HG02642 (cell line): ENCODE measurements around the gene GNG7.
"Not testable (repeated sequence)": the region's sequence is repeated elsewhere in the genome, so short reads cannot be mapped to it uniquely, and the experiment has no call there.

ENCODE experiments used
- ATAC-seq: cut with Tn5 transposase; IDR thresholded peaks from one replicate; pipeline ENCODE4 v1.9.1; 2021; ENCODE audit warnings: mild to moderate bottlenecking; ENCODE audit not compliant: unreplicated experiment, poor library complexity

The GNG7 gene

DNA sequence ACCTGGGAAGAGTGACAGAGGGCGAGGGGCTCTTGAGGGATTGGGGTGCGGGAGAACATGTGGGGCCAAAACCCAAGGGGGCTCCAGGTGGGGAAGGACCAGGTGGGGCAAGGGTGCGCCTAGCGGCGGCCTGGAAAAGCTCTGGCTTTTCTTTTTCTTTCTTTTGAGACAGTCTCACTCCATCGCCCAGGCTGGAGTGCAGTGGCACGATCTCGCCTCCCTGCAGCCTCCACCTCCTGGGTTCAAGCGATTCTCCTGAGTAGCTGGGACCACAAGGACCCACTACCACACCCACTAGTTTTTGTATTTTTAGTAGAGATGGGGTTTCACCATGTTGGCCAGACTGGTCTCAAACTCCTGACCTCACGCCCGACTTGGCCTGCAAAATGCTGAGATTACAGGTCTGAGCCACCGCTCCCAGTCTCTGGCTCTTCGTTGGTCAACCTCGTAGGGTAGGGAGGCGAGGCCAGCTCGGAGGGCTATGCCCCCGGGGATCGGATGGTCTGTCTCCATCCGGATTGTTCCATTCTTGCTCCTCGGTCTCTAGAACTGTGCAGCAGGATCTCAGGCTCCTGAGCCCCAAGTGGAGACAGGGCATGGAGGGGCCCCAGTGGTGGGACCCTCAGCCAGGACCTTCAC is 222.8 kb downstream of the GNG7 start:
- ATAC-seq: no peak

DNA sequence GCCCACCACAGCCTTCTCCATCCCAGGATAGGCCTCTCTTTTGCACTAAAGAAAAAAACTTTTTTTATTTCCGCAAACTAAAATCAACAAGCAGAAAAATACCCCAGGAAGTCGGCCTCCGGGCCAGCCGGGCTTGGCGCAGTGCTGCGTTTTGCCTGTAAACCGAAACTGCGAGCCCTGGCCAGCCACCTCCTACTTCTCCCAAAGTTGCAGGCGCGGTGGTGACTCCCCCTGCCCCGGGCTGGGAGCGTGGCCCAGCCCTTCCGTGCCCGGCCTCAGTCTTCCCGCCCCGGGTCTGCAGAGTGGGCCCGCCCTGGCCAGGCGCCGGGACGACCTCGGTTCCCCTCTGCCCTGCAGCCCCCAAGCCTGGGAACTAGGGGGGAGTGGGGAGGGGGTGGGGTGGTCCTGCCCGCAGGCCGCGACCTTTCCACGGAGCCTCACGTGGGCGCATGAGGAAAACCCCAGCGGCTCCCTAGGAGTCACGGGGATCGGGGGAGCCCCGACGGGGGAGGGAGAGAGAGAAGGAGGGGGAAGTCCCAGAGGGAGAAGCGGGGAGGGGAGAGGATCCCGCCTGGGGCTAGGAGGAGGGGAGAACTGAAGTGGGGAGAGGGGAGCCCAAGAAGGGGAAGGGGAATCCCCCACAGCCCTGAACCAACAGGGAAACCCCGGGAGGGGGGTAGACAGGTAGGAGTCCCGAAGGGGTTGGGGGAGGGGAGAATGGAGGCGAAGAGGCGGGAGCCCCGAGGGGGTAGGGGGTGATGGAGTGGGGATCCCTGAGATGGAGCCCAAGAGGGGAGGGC is 223.5 kb downstream of the GNG7 start:
- ATAC-seq: no peak

DNA sequence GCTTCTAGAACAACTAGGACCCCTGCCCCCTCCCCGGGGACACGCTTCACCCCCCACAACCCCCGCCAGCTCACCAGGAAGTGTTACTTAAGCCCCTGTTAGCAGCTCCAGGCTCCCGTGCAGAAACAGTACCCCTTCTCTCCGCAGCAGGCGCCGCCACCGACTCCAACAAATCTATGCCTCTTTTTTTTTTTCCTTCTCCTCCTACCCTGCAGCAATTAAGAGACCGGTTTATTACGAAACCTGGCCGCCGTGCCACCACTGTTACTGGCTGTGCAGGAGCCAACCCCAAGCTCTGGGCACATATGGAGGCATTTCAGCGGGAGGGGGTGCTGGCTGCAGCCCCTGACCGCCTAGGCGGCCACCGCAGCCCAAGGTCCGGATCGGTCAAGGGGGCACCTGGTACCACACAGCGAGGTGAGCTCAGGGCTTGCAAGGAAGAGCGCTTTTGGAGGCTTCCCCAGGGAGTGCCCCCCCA is 224.2 kb downstream of the GNG7 start:
- no peak for ATAC-seq

- no peak for ATAC-seq
Measured at GRCh38 chr19:2477732-2478191, 224.7 kb downstream of the GNG7 start.

DNA sequence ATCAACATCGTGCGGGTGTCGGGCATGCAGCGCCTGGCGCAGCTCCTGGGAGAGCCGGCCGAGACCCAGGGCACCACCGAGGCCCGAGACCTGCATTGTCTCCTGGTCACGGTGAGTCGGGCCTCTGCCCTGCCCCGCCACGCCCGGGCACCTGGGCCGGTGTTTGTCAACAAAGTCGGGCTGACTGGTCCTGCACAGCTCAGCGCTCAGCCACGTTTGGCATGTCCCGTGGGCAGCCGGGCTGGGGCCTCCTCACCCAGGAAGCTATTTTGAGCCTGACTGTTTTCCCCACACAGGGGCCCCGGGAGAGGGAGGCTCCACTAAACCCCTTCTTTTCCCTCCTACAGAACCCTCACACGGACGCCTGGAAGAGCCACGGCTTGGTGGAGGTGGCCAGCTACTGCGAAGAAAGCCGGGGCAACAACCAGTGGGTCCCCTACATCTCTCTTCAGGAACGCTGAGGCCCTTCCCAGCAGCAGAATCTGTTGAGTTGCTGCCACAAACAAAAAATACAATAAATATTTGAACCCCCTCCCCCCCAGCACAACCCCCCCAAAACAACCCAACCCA is 225.3 kb downstream of the GNG7 start:
- ATAC-seq: no peak

GRCh38 chr19:2476451-2477140 is 225.9 kb downstream of the GNG7 start:
- ATAC-seq: no peak

GRCh38 chr19:2475702-2476450 is 226.6 kb downstream of the GNG7 start, which contains the start of gene GADD45B:
Gene GADD45B, plus strand, starts transcription at chr19:2476127. Its CDS starts 232 bp downstream, at chr19:2476359.
- peak; percentile 56 for ATAC-seq

- peak; percentile 8 for ATAC-seq
Measured at GRCh38 chr19:2475018-2475701, 227.3 kb downstream of the GNG7 start.

DNA sequence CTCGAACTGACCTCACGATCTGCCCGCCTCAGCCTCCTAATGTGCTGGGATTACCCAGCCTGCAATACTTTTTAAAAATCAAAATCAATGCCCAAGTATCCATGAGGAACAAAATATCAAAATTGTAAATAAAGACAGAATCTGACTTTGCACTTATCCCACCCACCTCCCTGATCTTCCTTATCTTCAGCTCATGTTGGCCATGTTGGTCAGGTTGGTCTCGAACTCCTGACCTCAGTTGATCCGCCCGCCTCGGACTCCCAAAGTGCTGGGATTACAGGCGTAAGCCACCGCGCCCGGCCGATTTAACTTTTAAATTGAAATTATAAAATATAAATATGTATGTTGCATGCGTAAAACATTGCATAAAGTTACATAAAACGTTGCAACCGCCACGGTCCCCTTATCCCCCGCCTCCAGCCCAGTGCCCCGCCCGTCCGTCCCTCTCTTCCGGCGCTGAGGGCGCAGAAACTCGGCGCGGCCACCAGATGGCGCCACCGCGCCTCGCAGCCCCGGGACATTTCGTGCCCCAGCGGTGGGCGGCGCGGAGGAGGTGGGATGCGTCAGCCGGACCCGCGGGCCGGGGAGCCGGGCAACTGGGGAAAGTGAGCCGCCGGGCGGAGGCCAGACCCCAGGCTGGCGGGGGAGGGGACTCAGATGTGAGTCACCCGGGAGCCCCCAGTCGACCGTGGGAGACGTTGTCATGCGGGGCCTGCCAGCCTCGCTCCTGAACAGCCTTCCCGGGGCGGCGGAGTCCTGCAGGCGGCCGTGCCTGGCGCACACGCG is 228.1 kb downstream of the GNG7 start:
- peak; percentile 32 for ATAC-seq

DNA sequence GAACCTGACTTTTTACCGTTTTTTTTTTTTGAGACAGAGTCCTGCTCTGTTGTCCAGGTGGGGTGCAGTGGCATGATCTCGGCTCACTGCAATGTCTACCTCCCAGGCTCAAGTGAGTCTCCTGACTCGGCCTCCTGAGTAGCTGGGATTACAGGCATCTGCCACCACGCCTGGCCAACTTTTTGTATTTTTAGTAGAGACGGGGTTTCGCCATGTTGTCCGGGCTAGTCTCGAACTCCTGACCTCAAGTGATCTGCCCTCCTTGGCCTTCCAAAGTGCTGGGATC is 232.6 kb downstream of the GNG7 start:
- not testable (repeated sequence) for ATAC-seq

DNA sequence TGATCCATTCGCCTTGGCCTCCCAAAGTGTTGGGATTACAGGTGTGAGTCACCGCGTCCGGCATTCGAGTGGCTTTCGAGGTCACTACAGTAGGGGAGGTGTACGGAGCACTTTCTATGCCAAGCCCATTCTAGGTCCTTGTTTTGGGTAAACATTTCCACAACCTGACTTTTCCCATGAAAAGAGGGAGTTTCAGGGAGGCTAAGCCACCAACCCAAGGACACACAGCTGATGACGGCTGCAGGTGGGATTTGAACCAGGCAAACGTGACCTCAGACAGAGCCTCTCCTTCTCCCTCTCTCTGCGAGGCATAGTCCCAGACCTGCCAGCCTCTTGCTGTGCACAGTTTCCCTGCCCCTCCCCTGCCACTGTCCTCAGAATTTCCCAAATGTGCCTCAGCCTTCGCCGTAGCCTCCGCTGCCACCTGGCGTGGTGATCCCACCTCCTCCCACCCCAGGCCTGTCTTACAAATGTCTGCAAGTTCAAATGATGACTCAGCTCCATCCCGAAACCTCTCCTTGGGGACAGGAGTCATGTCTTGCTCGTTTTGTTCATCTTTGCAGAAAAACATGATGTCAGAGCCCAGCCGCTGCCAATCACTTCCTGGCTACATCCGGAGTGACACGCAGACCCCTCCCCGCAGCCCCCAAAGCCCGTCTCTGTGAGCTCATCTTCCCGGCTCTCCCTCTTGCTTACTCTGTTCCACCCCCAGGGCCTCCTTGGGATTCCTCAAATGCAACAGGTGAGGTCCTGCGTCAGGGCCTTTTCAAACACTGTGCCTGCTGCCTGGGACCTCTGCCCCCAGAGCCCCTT is 233.2 kb downstream of the GNG7 start:
- ATAC-seq: no peak

DNA sequence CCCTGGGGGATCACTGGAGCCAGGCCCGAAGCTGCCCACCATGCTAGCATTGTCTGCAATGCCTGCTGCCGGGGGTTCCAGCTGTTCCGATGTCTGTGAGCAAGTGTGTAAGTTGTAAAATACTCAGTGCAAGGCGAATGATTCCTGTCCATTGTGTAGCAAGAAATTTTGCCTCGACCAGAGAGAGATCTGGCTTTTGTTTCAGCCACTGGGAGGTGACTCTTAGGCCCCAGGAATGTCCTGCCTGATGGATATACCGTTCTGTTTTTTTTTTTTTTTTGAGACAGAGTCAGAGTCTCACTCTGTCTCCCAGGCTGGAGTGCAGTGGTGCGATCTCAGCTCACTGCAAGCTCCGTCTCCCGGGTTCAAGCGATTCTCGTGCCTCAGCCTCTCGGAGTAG is 233.9 kb downstream of the GNG7 start:
- ATAC-seq: no peak

GRCh38 chr19:2464389-2464788 is 238.1 kb downstream of the GNG7 start:
- no peak for ATAC-seq

- not testable (repeated sequence) for ATAC-seq
Measured at GRCh38 chr19:2463694-2464093, 238.8 kb downstream of the GNG7 start.

DNA sequence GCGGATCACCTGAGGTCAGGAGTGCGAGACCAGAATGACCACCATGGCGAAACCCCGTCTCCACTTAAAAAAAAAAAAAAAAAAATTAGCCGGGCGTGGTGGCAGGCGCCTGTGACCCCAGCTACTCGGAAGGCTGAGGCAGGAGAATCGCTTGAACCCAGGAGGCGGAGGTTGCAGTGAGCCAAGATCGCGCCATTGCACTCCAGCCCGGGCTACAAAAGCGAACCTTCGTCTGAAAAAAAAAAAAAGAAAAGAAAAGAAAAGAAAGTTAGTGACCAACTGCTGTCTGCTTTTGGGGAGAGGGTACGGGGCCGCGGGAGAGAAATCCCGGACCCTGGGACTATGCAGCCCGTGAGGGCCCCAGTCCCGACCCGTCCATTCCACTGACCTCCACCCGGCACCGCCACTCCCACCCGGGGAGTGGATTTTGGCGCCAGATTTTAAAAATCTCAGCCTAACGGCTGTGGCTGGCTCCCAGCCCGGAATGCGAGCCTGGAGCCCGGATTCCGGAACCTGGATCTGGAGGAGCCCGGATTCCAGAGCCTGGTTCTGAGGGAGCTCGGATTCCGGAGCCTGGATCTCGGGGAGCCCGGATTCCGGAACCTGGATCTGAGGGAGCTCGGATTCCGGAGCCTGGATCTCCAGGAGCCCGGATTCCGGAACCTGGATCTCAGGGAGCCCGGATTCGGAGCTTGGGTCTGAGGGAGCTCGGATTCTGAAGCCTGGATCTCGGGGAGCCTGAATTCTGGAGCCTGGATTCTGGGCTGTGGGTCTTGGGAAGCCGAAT is 239.7 kb downstream of the GNG7 start:
- ATAC-seq: no peak

DNA sequence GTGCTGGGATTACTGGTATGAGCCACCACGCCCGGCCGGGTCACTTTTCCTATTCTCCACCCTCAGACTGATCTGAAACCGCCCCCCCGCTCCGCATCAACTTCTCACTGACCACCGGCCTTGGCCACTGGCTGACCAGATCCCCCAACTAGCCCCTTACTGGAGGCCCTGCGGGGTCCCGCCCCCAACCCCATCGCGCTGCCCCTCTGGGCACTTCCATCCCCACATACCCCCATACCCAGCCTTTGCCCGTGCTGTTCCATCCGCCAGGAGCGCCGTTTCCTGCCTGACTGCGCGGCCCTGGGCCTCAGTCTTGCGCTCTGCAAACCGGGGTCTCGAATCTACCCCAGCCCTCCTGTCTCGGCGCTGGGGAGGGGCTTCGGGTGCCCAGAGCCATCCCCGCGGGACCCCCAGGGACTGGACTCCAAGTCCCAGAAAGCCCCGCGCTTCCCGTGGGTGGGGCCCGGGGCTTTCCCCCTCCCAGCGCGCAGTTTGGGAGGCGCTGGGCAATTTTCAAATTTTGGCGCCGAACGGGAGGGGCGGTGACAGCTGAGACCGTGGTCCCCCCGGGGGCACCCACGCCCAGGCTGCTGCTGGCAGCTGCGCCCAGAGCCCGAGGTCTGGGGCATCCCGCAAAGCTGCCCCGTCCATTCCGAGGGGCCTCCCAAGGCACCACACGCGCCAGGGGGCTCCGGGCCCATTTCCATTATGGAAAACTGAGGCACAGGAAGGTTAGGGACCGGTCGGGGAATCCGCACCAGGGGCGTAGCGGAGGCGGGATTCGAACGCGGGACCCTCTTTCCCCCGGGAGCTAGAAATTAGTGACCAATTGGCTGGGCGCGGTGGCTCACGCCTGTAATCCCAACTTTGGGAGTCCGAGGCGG is 240.5 kb downstream of the GNG7 start:
- peak; percentile 66 for ATAC-seq
